Lung (tissue), 12 donors: Measurements from ENCODE around the gene ERCC5. TPM values are rescaled to one million over a fixed set of nuclear protein-coding genes. Genes with fewer than 3 reads are reported as not detected.

ENCODE experiments used
- ATAC-seq: fragments of 200-7000 bp; cut with Tn5 transposase; one replicate; pipeline ENCODE4 v1.9.1; 2020; ENCODE audit warnings: moderate number of reproducible peaks; ENCODE audit not compliant: insufficient read depth, low FRiP score
- DNase-seq, 3 donors: peaks; one replicate each; pipeline ENCODE4 v3.0.0-alpha.2; 2013 to 2017
- H3K27ac ChIP-seq, 2 donors: one replicate each; pipeline ENCODE4 v1.5.1; 2013; ENCODE audit warnings: mild to moderate bottlenecking in 2 of 2, moderate library complexity in 2 of 2, control low read depth in 1 of 2, inconsistent platforms in 1 of 2, low read depth in 1 of 2, low read length in 1 of 2
- H3K27me3 ChIP-seq, 3 donors: one replicate each; pipeline ENCODE4 v1.5.1; 2013; ENCODE audit warnings: low read length in 2 of 3; ENCODE audit not compliant: control insufficient read depth in 3 of 3, insufficient read depth in 3 of 3
- H3K36me3 ChIP-seq, 4 donors: one replicate each; pipeline ENCODE4 v1.5.1; 2013; ENCODE audit warnings: low read length in 4 of 4, mild to moderate bottlenecking in 1 of 4, moderate library complexity in 1 of 4; ENCODE audit not compliant: control insufficient read depth in 4 of 4, insufficient read depth in 4 of 4
- H3K4me1 ChIP-seq, 5 donors: one replicate each; pipeline ENCODE4 v1.5.1; 2013; ENCODE audit warnings: low read length in 5 of 5, mild to moderate bottlenecking in 2 of 5, moderate library complexity in 1 of 5; ENCODE audit not compliant: control insufficient read depth in 5 of 5, insufficient read depth in 5 of 5
- H3K4me3 ChIP-seq: one replicate; pipeline ENCODE4 v1.5.1; 2013; ENCODE audit warnings: mild to moderate bottlenecking, control low read depth, moderate library complexity
- H3K9ac ChIP-seq, 2 donors: one replicate each; pipeline ENCODE4 v1.5.1; 2013; ENCODE audit warnings: low read length in 2 of 2, control low read depth in 1 of 2; ENCODE audit not compliant: insufficient read depth in 1 of 2
- H3K9me3 ChIP-seq, 4 donors: one replicate each; pipeline ENCODE4 v1.5.1; 2013; ENCODE audit warnings: low read length in 3 of 4, mild to moderate bottlenecking in 1 of 4, moderate library complexity in 1 of 4; ENCODE audit not compliant: control insufficient read depth in 4 of 4, insufficient read depth in 3 of 4
- WGBS, 2 donors: extraction: QIAGEN DNeasy Blood & Tissue Kit; methylation state at CpG; one replicate each; pipeline ENCODE4 v1.1.7; 2013; 5-methylcytosine and 5-hydroxymethylcytosine counted together
- polyA plus RNA-seq, 2 donors: library from polyadenylated mRNA; stranded (reverse); fragments of 200-250 nt; gene quantifications; one replicate each; pipeline ENCODE4 v1.2.1, GENCODE V29; 2013
- total RNA-seq, 2 donors: library from RNA; depleted of rRNA in 1 of 2; stranded (reverse); fragments of >200 nt in 1 of 2; gene quantifications; one replicate each; pipeline ENCODE4 v1.2.1, GENCODE V29; 2014 to 2021
- TF ChIP-seq, protein P1 (sequence below): IDR thresholded peaks from 2 replicates; pipeline ENCODE4 v1.5.1; 2012; ENCODE audit warnings: mild to moderate bottlenecking; ENCODE audit errors: control extremely low read depth, extremely low read depth
- donor health status: control.
- donor health status: control.
- donor health status: Bipolar disorder and iron deficiency.
- donor health status: healthy.
- donor health status: DM: yes; HTN: yes; CAD: no.

Gene ERCC5
- total and polyA plus RNA-seq, 4 donors: 23.0 to 81.4 (median 58.0) TPM

DNA sequence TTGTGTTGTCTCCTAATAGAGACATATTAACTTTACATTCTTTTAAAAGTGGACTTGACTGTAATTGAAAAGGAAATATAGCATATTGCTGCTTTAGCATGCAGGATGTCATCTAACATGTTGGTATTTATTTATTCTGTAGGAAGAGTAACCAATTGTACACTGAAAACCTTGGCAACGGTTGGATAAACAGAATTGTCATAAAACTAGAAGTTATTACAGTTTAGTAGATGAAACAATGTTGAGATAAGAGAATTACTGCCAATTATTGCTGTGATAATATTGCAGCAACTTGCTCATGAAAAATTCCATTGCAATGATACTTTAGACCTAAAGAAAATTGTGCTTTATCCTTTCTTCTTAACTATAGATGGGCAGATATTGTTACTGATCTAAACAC lies 7.6 kb upstream of the ERCC5 start:
- no peaks in the 10 kb centered on the region for H3K27me3 ChIP-seq
- H3K27ac ChIP-seq: no peak overlapping the region
- no peaks in the 10 kb centered on the region for H3K4me1 ChIP-seq
- TF ChIP-seq, protein P1, sequence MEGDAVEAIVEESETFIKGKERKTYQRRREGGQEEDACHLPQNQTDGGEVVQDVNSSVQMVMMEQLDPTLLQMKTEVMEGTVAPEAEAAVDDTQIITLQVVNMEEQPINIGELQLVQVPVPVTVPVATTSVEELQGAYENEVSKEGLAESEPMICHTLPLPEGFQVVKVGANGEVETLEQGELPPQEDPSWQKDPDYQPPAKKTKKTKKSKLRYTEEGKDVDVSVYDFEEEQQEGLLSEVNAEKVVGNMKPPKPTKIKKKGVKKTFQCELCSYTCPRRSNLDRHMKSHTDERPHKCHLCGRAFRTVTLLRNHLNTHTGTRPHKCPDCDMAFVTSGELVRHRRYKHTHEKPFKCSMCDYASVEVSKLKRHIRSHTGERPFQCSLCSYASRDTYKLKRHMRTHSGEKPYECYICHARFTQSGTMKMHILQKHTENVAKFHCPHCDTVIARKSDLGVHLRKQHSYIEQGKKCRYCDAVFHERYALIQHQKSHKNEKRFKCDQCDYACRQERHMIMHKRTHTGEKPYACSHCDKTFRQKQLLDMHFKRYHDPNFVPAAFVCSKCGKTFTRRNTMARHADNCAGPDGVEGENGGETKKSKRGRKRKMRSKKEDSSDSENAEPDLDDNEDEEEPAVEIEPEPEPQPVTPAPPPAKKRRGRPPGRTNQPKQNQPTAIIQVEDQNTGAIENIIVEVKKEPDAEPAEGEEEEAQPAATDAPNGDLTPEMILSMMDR: no peak
- no peaks in the 10 kb centered on the region for H3K9me3 ChIP-seq
- 66 to 76% methylated on average over 1 of the region's 1 CpG for WGBS, 2 donors
- DNase-seq: no peak
- H3K9ac ChIP-seq: no peak overlapping the region
- peaks cover 7 to 27% (median 17%) of the 10 kb centered on the region in 4 donors for H3K36me3 ChIP-seq
- H3K4me3 ChIP-seq: no peak overlapping the region
- no peak for ATAC-seq

DNA sequence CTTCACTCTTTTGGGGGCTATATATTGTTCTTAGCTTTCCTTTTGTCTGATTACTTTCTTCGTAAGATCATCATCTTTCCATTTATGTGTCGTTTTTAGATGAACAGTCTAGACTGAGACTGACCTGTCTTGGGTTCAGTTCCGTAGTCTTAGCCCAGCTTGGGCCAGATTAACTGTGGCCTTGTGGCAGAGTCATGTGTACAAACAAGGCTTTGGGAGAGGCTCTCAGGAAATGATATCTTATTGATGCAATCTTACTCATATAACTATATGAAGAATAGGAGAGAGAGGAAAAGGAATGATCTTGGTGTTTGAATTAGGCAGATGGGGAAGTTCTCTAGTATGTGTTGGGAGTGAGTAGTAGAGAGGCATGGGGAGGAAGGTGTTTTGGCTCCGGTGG lies 6.8 kb upstream of the ERCC5 start:
- DNase-seq (no peak), ATAC-seq (no peak)
- H3K27ac ChIP-seq: no peak overlapping the region
- TF ChIP-seq, protein P1: no peak
- no peak overlapping the region for H3K9ac ChIP-seq
- H3K36me3 ChIP-seq: peaks cover 7 to 24% (median 17%) of the 10 kb centered on the region in 4 donors
- no peaks in the 10 kb centered on the region for H3K27me3 ChIP-seq
- H3K9me3 ChIP-seq: no peaks in the 10 kb centered on the region
- no peaks in the 10 kb centered on the region for H3K4me1 ChIP-seq
- 48 to 50% methylated on average over 4 of the region's 4 CpGs for WGBS, 2 donors
- no peak overlapping the region for H3K4me3 ChIP-seq

DNA sequence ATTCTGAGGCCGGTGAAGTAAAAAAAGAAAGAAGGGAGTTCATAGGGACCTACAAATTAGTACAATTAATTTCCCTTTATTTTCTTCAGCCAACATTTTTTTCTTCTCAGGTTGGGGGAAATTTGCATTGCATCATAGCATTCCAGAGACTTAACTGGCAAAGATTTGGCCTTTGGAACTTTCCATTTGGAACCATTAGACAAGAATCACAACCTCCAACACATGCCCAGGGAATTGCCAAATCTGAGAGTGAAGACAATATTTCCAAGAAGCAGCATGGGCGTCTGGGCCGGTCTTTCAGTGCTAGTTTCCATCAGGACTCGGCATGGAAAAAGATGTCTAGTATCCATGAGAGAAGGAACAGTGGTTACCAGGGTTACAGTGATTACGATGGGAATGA lies 6.4 kb upstream of the ERCC5 start:
- Histone ChIP-seq H3K4me1 (no peaks in the 10 kb centered on the region), H3K27ac (no peak overlapping the region), H3K27me3 (no peaks in the 10 kb centered on the region), H3K9ac (no peak overlapping the region), H3K36me3 (peaks cover 7 to 23% (median 16%) of the 10 kb centered on the region in 4 donors), H3K9me3 (no peaks in the 10 kb centered on the region), H3K4me3 (no peak overlapping the region)
- ATAC-seq: no peak
- WGBS, 2 donors: 92 to 95% methylated on average over 5 of the region's 5 CpGs
- TF ChIP-seq, protein P1: no peak
- no peak for DNase-seq

DNA sequence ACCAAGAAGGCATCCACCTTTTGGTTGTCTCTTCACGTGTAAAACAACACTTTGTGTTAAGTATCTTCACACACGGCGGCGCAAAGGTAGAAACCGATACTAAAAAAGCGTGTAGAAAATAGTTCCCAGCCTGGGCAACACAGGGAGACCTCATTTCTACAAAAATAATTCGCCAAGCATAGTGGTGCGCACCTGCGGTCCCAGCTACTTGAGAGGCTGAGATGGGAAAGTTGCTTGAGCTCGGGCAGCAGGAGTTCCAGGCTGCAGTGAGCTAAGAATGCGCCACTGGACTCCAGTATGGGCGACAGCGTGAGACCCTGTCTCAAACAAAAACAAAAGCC lies 573 bp upstream of the ERCC5 start:
- H3K36me3 ChIP-seq: peaks cover 0 to 5% (median under 1%) of the 10 kb centered on the region in 4 donors
- peaks cover 0 to 13% (median 6%) of the 10 kb centered on the region in 5 donors for H3K4me1 ChIP-seq
- H3K9ac ChIP-seq: peak overlapping the region; percentile 56 to 99
- no peak for DNase-seq
- ATAC-seq: peak; percentile 4
- peak overlapping the region; percentile 92 to 98 for H3K27ac ChIP-seq
- TF ChIP-seq, protein P1: no peak
- H3K9me3 ChIP-seq: no peaks in the 10 kb centered on the region
- peak overlapping the region; percentile 66 for H3K4me3 ChIP-seq
- H3K27me3 ChIP-seq: no peaks in the 10 kb centered on the region
- 1 to 2% methylated on average over 13 of the region's 13 CpGs for WGBS, 2 donors
